SHP77 (cell line): Measurements from ENCODE around the gene KPNA3.
"Not testable (repeated sequence)": the region's sequence is repeated elsewhere in the genome, so short reads cannot be mapped to it uniquely, and the experiment has no call there.

ENCODE experiments used
- DNase-seq, 2 experiments: peaks; one replicate each; lab custom pipeline; 2025; lab: John Stamatoyannopoulos, UW

The KPNA3 gene

DNA sequence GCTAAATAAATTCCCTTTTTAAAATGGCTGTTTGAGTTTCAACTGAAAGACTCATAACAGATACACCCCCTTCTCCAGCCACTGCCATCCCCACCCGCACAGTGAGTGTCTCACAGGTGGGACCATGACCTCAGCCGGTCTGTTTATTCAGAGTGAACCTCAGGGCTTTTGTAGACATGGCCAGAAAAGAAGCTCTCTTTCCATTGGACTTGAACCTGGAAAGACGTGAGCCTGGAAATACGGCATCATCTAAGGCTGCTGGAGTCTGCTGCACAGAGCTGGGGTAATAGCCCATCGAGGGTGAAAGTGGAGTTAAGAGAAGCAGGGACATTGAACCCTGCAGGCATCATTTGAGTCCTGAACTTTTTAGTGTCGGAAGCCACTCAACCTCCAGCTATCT, 15.2 kb upstream of the KPNA3 start:
- no peak for DNase-seq

DNA sequence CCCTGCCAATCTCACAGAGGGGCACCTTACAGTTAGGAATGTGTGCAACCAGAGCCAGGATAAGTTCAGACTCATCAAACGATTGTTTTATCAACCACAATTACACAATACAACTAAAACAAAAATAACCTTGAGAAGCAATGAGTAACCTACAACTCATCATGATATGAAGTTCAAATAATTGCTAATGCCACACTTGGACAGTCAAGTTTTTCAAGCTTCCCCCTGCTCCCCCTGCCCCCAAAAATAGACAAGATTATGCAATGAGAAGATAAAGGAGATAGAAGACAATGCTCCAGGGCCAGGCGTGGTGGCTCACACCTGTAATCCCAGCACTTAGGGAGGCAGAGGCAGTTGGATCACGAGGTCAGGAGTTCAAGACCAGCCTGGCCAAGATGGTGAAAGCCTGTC, 13.6 kb upstream of the KPNA3 start:
- DNase-seq, result no peak

- not testable (repeated sequence) for DNase-seq
Observed at GRCh38 chr13:49803047-49803446, 10.6 kb upstream of the KPNA3 start.

DNA sequence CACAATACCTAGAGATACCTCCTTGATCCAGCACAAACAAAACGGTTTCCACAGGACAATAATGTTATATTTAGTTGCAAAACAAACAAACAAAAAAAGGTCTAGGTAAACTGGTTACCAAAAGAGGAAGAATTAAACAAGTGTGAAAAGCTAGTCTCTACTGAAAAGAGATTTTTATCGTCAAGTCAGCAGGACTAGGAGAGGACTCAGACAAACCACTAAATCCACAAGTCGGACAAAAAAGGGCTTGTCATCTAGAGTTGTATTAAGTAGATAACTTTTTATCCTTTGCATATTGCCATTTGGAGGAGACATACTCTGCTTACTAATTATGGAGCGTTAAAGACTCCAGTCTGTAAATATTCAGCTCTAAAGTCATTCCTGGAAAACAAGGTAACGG, 9.9 kb upstream of the KPNA3 start:
- no peak for DNase-seq

DNA sequence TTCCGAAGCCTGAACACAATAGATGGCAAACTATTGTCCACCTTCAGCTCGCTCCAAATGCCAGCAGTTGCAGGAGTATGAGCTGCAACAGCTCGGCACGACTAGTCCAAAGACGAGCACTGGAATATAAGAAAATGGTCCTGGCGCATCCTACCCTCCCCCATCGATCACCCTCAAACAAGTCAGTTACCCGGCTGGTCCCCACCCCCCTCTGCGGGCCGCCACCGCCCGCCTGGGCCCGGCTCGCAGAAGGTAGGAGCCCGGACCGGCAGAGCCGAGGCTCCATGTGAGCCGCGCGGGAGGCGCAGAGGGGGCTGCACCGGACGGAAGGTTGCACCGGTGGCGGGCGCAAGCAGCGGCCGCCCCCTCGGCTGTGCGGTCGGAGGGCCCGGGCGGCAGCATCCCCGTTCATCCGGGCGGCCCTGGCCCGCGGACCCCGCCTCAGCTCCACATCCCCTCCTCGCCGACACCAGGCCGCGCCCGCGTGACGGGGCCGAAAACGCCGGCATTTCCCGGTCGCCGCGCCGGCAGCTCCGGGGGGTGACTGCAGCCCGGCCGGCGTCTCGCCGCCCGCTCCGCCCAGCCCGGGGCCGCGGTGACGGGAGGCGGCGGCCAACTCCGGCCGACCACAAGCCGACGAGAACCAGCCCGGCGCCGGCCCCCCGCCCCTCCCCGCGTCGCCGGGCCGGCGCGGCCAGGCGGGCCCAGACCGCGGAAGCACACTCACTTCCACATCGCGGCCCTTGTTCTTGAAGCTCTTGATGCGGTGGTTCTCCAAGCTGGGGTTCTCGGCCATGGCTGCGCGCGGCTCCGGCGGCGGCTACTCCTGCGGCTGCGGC, 552 bp downstream of the KPNA3 start:
- peak in 1 of 2 experiments; percentile 13 for DNase-seq

- DNase-seq, result no peak
Observed at GRCh38 chr13:49791315-49791710, 1.2 kb downstream of the KPNA3 start.

DNA sequence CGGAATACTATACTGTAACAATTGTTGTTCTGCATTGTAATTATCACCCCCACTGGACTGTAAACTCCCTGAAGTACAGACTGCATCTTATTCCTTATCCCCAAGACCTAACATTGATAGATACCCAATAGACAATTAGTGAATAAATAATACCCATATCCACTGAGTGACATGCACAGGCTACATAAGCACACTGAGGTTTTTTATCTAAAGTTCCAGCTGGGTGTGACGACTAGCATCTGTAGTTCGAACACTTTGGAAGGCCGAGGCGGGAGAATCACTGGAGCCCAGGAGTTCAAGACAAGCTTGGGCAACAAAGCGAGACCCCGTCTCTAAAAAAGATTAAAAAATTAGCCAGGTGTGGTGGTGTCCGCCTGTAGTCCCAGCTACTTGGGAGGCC, 2.5 kb downstream of the KPNA3 start:
- no peak for DNase-seq

DNA sequence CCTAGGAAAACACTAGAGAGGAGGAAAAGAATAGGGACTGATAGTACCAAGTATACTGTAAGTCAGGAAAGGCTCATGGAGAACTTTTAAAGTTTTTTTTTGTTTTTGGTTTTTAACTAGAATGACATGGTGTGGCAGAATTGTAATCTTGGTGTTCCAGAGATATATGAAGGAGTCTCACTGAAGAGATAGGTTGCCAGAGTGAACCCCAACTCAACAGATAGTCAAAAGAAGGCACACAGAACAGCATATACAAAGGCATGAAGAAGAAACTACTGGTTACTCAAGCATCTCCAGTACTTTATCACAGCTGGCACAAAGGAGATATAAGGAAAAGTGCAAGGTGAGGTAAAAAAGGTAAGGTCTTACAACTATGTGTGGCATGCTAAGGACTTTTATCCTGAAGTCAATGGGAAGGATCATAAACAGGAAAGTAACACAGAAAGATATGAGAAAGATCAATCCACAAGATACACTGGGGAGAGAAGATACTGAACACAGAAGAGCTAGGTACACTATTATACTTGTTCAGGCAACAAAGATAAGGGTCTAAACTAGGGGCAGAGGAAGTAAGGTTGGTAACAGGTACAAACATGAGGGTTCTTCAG, 6.0 kb downstream of the KPNA3 start:
- no peak for DNase-seq

GRCh38 chr13:49784886-49785570, 7.5 kb downstream of the KPNA3 start:
- no peak for DNase-seq

GRCh38 chr13:49783865-49784264, 8.6 kb downstream of the KPNA3 start:
- no peak for DNase-seq

DNA sequence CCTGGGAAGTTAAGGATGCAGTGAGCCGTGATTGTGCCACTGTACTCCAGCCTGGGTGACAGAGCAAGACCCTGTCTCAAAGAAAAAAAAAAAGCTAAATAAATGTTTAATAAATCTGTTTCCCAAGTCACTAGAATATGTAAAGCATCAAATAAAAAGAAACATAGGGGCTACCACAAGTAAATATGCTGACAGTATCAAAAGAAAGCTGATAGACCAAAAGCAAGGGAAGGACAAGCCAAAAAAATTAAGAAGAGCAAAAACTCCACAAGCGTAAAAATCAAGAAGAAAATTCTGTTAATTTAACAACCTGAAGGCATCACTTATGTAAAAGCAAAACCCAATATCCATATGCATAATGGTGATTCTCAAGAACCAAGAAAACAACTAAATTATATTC, 9.7 kb downstream of the KPNA3 start:
- DNase-seq, result no peak

- DNase-seq, result no peak
Observed at GRCh38 chr13:49781806-49782205, 10.7 kb downstream of the KPNA3 start.

DNA sequence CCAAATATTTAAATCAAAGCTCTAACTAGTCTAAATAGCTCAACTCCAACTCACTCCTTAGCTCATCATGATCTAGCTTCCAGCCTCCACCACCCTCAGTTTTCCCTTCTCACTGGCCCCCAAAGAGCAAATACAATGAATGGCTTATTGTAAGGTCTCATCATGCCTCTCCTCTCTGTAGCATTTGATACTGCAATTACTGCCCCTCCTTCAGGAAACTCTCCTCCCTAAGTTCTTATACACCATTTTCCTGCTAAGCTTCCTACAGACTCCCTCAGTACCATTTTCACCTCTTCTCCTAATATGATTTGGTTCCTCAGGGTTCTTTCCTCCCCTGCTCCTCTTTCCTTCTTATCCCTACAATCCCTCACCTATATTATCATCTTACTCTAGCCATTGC, 12.8 kb downstream of the KPNA3 start:
- no peak for DNase-seq

GRCh38 chr13:49777746-49778614, 14.5 kb downstream of the KPNA3 start:
- DNase-seq, result no peak

DNA sequence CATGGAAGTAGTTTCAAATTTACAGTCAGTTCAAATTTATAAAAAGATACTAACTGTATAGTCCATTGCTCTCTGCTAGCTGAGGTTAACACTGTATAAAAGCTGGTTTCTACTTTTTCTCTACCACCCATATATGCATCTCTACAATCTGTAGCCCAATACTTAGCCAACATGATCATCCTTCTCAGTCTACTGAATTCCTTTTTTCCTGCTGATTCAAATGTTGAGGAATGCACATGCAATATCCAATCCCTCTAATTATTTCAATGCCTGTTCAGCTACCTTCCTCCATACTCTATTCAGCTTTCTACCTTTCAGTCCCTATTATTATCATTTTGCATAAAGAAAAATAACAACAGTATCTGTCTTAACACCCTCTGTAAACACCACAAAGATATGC, 15.6 kb downstream of the KPNA3 start:
- DNase-seq, result no peak

DNA sequence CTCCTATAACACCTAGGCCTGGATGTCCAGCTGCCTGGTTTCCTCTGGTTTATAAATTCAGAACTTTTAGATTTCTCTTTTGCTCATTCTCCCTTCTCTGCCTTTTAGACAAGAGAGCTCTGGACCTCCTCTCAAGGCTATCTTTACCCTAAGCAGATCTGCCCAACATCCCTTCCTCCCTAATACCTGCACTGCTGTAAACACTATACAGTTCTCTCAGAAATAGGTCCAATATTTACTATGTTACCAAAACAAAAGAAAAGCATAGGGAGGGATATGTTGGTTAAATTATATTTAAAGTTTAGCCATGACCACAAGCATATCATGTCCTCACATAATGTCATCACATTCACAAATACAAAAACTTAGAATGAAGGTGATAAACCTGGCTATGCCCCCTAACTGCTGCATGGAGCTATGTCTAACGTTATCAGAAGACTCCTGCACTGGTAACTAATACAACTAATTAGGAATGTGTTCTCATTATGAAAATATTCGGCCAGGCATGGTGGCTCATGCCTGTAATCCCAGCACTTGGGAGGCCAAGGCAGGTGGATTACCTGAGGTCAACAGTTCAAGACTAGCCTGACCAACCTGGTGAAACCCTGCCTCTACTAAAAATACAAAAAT, 18.0 kb downstream of the KPNA3 start:
- DNase-seq, result no peak

DNA sequence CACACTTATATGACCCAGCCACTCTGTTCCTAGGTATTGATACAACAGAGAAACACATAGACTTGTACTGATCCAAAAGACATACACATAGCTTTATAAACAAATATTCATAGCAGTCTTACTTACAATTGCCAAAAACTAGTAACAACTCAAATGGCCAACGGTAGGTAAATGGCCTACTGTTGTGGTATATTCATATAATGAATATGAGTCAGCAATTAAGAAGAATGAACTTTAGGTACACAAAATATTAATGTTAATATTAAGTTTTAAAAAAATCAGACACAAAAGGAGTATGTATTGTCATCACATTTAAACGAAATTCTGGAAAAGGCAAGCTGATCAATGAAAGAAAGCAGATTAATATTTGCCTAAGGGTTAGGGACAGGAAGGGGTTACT, 19.7 kb downstream of the KPNA3 start:
- no peak for DNase-seq

DNA sequence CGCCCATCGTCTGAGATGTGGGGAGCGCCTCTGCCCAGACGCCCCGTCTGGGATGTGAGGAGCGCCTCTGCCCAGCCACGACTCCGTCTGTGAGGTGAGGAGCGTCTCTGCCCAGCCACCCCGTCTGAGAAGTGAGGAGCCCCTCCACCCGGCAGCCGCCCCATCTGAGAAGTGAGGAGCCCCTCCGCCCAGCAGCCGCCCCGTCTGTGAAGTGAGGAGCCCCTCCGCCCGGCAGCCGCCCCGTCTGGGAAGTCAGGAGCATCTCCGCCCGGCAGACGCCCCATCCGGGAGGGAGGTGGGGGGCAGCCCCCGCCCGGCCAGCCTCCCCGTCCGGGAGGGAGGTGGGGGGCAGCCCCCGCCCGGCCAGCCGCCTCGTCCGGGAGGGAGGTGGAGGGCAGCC, 30.7 kb downstream of the KPNA3 start:
- DNase-seq, result not testable (repeated sequence)

- DNase-seq, result no peak
Observed at GRCh38 chr13:49760558-49760957, 31.9 kb downstream of the KPNA3 start.

- DNase-seq, result no peak
Observed at GRCh38 chr13:49759503-49759902, 33.0 kb downstream of the KPNA3 start.

DNA sequence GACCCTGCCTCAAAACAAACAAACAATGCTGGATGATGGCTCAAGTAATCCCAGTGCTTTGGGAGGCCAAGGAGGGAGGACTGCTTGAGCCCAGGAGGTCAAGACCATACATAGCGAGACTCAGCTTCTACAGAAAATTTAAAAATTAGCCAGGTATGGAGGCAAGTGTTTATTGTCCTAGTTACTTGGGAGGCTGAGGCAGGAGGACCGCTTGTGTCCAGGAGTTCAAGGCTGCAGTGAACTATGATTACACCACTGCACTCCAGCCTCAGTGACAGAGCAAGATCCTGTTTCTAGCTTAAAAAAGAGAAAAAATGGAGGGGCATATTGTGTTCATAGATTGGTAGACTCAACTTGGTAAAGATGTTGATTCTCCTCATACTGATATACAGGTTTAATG, 36.2 kb downstream of the KPNA3 start:
- no peak for DNase-seq

GRCh38 chr13:49754146-49754545, 38.3 kb downstream of the KPNA3 start:
- no peak for DNase-seq
